ENCODE data around the gene MYO1E.

Gene MYO1E

DNA sequence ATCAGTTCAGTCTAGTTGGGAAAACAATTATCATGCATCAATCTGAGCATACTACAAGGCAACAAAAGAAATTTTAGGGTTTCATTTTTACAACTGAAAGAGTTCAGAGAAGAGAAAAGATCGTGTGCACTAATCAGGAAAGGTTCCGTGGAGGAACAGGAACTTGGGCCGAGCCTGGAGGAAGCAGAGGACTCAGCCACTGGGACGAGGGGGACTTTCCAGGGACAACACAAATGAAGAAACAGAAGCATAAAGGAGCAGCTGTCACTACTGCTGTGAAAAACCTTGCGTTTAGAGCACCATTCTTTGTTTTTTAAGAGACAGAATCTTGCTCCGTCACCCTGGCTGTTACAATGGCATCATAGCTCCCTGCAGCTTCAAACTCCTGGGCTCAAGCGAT is 60.5 kb downstream of the MYO1E start:
- DNase-seq, result no peak

DNA sequence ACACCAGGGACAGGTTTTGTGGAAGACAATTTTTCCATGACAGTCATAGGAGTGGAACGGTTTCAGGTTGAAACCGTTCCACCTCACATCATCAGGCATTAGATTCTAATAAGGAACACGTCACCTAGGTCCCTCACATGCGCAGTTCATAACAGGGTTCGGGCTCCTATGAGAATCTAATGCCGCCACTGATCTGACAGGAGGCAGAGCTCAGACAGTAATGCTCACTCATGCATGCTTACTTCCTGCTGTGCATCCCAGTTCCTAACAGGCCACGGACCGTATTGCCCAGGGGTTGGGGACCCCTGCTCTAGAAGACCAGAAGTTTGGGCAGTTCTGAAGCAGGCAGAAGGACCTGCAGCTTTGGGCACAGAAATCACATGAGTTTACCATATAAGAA is 61.5 kb downstream of the MYO1E start:
- DNase-seq, result no peak

DNA sequence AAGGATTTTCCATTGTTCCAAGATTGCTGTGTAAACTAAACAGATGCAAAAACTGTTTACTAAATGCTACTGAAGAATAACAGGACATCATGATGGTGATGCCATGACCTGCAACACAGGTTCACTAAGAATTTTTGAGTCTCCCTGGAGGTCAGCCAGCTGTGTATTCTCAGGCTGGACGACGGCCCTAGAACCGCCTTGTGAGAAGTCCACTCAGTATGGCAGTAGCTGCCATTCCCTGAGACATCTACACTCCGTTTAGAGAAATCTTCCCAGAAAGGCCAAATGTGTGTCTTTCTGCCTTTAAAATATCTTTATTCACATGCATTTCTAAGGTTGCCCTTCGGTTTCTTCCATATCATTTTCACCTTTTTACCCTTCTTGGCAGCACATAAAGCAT is 63.3 kb downstream of the MYO1E start:
- no peak for DNase-seq

DNA sequence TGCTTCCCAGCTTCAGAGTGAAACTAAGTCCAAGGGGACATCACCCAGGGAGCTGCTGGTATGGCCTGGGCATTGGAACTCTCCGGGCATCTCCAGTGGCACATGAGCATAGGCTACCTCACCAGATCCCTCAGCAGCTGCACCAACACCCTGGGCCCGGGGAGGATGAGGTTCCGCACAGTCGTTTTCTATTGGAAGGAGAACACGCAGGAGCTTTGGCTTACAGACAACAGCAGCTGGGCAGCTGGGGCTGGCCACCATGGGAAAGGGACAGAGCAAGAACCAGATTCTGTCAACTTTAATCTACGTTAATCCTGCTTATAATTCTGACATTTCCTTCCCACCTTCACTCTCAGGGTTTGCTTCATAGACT is 65.5 kb downstream of the MYO1E start:
- DNase-seq, result no peak

DNA sequence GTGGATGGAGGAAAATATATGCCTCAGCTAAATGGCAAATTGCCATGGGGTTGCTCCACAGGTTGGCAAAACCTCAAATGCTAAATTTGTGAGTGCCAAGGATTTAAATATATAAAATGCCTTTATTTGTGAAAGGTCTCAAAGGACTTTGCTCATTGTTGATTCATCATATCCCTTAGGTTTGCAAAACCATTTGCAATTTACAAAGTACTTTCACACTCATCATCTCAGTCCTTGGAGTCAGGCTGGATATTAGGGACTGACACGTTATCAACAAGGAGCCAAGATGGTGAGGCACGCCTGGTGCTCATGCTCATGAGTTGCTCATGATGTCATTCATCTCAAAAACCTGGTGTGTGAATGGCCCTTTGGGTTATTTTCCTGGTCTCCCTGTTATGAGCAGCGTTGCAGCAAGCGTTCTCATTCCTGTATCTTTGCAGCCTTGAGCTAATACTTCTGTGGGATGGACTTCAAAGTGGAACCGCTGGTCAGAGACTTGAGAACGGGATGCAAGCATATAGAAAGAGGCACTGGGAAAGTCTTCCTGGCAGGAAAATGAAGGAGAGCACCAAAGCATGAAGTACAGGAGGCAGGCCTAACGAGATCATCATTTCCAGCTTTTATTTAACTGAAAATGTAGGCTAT is 66.0 kb downstream of the MYO1E start:
- no peak for DNase-seq

DNA sequence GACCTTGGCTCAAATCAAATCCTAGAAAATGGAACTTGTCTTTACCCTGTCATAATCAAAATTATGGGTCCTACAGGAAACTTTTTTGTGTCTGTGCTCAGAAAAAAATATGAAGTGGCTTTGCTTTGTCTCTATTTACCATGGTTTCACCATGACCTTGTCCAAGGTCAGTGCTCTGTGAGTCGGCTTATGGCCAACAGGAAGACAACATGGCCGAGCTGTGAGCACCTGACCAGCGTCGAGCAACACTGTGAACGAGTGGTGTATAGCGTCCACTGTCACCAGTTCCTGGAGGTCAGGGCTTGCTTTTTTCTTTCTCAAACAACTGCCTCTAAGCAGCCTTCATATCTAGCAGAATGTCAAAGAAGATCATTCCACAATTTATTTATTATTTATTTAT is 67.9 kb downstream of the MYO1E start:
- DNase-seq, result no peak

DNA sequence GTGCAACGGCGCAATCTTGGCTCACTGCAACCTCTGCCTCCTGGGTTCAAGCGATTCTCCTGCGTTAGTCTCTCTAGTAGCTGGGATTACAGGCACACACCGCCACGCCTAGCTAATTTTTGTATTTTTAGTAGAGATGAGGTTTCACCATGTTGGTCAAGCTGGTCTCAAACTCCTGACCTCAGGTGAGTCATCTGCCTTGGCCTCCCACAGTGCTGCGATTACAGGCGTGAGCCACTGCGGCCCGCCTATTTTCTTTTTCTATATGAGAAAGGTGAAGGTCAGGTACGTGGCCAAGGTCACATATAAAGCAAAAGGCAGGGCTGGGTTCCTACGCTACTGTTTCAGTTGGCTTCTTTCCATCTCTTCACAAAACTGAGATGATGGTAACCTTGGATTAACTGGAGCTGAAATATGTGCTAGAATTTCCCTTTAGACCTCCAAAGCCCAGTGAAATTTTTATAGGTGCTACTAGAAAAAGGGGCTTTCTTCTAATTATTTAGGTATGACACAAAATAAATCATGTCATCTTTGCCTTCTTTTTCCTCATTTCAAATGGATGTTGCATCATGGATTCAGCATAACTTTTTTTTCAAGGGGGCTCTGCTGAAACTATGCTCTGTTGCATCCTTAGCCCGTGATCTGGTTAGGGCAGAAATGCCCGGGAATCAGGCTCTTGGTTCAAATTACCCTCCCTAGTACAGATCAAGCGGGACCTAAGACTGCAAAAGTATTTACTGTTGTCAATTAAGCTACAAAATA is 68.5 kb downstream of the MYO1E start:
- DNase-seq, result no peak

DNA sequence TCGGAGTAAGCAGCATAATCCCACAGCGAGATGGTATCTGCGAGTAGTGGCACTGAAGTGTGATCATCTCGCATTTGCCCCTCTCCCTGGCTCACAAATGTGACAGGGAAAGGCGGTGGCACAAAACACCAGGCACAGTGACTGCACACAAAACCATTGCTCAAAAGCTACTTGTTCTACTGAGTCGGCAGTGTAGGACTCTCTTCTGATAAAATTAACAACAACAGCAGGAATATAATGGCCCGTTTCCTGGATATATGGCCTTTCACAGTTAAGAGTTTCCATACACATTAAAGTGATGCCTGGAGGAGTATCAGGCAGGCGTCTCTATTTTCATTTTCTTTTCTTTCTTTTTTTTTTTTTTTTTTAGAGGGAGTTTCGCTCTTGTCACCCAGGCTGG is 69.0 kb downstream of the MYO1E start:
- no peak for DNase-seq

DNA sequence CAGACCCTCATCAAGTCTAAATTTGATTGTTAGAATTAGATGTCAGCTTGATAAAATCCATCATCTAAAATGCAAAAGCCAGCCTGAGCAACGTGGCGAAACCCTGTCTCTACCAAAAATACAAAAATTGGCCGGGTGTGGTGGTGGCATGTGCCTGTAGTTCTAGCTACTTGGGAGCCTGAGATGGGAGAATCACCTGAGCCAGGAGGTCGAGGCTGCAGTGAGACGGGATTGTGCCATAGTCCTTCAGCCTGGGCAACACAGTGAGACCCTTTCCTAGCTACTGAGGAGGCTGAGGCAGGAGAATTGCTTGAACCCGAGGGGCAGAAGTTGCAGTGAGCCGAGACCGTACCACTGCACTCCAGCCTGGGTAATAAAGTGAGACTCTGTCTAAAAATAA is 69.5 kb downstream of the MYO1E start:
- DNase-seq, result no peak

DNA sequence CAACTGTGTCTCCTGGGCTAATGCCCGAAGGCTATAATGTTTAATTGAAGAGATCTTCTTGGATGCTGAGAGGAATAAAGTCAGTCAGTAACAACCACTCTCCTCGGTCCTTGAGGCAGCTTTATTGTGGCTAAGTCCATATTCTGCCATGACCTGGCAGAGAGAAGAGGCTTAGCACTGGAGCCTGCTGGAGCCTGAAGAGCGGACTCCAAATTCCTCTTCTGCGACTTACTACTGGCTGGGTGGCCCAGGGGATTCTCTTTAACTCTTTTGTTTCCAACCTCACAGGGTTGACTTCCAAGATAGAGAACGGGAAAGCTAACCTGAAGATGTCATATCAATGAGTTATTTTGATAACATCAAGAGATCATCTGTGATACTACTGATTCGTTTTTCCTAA is 71.1 kb downstream of the MYO1E start:
- no peak for DNase-seq

DNA sequence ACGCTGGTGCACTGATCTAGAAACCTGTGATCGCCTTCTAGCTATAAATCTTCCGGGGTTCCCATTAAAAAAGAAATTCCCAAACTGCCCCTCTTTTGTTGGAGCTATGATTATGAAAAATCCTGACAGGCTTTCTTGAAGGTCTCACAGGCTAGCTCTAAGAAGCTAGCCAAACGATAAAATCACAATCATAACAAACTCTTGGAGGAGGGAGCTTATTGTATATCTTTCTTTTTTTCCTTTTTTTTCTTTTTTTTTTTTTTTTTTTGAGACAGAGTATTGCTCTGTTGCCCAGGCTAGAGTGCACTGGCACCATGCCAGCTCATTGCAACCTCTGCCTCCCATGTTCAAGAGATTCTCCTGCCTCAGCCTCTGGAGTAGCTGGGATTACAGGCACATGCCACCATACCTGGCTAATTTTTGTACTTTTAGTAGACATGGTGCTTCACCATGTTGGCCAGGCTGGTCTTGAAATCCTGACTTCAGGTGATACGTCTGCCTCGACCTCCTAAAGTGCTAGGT is 72.0 kb downstream of the MYO1E start:
- DNase-seq, result no peak

DNA sequence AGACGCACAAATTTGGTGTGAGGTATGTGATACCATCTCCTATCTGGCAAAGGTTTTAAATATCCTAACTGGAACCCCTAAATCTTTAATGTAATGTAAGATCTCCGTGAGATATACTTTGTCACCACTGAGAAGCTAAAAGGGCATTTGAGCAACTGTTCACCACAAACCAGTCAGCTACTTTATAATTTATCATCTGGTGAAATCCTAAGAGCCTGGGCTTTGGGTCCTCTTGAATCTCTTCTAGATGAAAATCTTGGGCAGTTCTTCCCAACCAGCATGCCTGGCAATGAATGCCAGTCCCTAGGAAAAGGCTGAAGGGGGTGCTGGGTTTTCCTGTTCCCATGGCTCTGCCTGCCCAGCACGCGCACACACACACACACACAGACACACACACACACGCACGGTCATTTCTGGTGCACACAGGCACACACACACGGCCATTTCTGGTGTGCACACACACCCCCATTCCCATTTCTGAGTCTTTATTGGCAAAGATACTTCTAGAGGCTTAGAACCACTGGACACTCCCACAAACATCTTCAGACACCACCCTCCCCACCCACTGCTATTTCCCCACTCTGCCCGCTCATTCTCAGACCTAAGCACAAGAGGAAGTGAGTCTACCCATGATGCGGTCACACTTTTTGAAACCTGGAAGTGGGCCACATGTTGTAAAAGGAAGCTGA is 72.6 kb downstream of the MYO1E start:
- peak; percentile 51 for DNase-seq

DNA sequence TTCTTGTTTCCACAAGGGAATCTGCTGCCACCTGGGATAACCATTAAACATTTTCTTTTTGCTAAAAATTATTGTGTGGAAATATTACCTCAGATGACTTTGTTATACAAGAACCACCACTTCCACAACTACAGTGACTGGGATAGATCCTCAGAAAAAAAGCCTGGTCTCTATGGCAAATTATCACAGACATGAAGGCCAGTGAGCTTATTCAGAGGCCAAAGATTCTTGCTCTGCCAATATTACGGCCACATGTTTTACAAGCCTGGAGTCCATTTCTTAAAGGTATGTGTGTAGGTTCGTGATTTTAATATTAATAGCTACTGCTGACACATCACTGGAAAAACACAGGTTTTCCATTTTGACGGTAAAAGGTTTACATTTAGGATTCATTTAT is 73.8 kb downstream of the MYO1E start:
- no peak for DNase-seq

DNA sequence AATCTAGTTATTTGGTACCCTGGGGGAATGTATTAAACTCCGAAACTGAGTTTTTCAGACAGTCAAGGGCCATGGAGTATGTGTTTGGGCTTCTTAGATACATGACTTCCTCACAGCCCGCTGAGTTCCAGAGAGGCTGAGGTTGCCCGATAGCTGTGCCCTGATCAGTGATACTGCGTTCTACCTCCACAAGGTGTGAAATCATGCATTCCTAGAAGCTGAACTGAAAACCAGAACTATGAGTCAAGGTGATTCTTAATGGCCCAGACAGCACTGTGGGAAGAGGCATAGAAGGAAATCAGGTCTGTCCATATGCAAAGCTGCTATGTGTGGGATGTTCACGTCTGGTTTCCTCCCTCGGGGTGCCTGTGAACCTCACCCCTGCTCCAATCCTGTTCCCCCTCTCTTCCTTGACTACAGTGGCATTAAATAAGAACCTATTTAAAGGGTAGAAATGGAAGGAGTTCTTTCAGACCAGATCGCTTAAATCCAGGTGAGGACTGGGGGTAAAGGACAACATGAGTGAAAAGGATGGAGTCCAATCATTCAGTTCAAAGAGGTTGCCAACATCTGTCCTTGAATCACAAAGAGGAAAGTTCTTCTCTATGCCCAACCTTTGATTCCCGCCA is 74.3 kb downstream of the MYO1E start:
- no peak for DNase-seq

DNA sequence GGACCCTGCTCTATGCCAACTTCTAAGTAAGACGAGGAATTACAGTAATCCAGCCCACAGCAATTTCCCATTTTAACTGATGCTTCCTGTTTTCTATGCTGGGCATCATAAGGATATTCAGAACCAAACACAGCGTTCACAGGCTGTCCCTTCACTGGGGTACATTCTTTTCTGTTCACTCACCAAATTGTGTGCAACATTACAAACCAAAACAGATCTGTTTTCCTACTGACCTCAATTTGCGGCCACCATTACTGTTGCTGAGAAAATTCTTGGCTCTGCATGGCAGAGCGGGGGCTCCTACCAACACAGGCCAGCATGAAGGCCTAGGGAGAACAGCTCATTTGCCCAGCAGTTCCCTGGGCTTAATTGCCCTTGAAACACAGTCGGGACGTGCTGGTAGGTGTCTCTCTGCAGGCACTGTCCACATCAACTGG is 76.5 kb downstream of the MYO1E start:
- DNase-seq, result no peak

DNA sequence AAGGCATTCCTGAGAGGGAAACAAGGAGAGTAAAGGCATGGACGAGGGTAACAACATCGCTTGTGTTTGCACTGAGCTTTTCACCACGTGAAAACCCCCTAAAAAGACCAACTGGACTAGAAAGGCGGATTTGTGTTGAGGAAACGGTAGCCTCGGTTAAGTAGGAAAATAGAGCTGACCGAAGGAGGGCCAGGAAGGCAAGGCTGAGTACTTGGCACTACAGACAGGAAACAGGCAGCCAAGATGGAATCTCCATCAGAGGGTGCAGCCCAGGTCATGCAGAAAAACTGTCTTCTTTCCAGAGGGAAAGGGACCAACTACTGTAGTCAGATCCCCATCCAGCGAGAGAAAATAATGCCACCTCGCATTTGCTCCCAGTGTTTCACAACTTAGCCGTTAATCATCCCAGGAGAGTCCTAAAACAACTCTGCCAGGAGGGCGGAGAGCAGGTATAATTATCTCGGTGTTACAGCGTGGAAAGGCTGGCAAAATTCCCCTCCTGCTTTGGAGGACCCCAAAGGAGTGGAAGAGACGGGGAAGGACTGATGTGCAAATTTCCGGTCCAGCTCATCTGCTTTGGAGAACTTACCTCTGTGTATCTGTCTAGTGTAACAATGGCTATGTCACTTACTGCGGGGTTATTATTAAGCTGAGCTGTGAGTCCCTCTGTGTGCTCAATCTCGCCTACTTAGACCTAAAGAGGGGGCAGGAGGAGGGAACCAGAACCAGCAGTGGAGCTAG is 77.2 kb downstream of the MYO1E start:
- no peak for DNase-seq

DNA sequence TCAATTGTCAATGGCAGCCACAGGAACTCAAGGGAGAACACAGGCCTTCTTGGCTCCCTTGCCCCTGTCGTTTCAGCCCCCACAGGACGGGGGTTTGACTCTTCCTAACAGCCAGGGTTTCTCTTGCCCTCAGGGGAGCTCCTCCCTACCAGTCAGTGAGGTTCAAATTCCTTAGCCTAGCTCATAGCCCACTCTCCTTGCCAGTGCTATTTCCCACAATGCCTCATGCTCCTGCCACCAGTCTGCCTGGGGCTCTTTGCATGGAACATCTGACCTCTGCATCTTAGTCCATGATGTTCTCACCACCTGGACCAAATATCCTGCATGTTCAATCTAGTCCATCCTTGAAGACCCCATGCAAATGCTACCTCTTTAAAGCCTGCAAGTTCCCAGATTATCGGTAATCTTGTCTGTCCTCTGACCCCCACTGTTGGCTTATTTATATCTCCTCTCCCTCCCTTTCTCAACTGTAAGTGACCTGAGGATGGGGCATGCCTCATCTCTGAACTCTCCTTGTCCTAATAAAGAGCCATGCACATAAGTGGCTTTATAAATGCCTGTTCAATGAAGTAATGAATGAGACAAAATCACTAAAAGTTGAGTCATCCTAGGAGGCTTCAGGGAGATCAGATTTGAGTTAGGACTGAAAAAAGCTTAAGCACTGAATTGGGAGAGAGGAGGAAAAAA is 78.0 kb downstream of the MYO1E start:
- no peak for DNase-seq

DNA sequence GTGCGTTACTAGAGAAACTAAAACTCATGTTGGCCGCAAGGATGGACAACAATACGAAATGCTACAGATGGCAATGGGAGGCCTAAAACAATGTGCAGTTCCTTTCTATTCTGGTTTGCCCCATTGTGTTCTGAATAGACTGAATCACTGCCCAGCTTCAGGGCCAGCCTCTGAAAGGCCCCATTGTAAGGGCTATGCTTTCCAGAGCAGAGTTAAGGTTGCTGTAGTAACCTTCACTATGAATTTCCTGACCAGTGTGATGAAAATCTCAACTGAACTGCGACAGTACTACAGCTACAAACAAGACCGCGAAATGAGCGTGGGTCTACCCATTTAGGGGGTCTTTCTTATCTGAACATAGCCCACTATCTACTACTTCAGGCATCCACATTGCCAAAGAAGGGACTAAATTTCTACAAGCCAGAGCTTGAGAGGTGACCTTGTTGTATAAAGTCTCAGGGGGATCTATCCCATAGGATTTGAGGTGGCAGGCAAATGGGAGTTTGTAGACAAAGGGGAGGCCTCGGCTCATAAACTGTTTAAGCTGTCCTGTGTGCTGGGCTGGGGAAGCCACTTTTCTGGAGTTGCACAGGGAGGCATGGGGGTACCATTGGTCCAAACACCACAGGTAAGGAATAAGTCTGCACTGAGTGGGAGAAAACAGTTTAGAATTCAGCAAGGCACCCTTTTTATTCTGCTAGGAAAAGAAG is 80.1 kb downstream of the MYO1E start:
- DNase-seq, result no peak

DNA sequence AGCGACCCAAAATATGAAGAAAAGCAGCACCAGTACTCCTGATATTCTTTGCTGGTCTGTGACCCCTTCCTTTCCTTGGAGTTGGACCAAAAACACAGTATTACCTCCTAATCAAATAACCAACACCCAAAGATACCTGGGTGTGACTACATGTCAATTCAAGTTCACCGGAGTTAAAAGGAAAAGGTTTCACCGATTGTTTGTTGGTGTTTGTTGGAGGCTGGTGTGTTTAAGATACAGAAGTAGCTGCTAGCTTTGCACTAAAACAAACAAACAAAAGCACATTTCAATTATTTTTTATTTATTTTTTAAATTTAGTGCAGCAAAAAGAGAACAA is 81.5 kb downstream of the MYO1E start:
- no peak for DNase-seq

DNA sequence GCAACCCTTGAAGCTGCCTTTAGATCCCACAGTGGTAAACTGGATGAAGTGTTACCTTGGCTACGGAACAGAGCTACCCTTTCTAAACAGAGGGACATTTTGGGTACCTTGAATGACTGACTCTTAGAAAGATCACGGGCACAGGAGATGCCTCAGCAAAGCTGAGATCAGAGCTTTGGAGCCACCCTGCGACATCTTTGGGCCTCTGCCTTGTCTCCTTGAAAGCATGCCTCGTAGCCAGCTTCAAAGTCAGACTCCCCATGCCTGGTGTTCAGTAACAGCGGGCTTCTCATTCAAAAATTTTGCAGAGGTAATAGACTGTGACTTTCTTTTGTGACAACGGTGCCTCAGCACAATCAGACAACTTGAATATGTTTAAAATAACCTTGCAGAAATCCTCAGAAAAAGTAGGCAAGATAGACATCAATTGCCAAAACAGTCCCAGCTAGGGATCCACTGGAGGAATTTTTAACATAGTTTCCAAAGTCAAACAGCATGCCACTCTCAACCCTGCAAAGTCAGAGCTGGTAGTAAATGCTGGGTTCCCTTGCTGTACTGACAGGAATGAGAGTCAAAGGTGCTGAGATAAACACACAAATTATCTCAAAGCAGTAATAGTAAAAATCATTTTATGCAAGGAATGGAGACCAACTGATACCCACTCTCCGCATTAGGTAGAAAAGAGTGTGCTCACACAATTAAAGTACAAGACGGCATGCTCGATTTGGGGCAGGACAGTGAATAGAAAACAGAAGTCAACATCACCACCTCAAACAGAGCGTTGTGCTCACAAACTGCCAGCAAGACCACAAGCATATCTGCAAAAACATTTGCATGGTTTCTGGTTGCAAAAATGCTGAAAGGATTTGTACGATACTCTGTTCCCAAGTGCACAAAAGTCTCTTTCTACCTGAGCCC is 82.1 kb downstream of the MYO1E start:
- no peak for DNase-seq

DNA sequence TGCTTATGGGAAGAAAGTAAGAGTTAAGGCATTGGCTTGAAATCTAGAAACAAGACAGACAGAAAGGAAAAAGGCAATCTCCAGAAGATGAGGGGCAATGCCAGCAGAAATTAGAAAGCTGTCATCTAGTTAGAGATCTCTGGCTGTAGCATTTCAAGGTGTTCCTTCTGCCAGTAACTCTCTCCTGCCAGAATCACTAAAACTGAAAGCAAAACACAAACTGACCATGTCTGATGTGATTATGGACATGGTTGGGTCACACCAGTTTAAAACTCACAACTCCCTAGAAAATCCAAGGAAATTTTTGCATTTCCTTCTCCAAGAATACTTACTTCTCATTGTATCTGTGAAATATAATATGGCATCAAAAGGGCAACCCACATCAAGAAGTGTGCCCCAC is 83.1 kb downstream of the MYO1E start:
- no peak for DNase-seq

All from activated CD4-positive, alpha-beta T cell treated with anti-CD3 and anti-CD28 coated beads, Interleukin-2, amount 50 U/mL, for 1 hour (primary cell).